GM19452 (cell line): ENCODE measurements around the gene PRDX2.

Experiments used
- ATAC-seq: cut with Tn5 transposase; IDR thresholded peaks from one replicate; pipeline ENCODE4 v1.9.1; 2021; ENCODE audit not compliant: unreplicated experiment

Gene PRDX2

GRCh38 chr19:12782424-12783290 lies 18.9 kb downstream of the PRDX2 start:
- peak; percentile 37 for ATAC-seq

GRCh38 chr19:12782174-12782423 lies 19.5 kb downstream of the PRDX2 start:
- peak; percentile 12 for ATAC-seq

- no peak for ATAC-seq
These were observed 22.2 kb downstream of the PRDX2 start for GRCh38 chr19:12779162-12779993.

GRCh38 chr19:12778905-12779161 lies 22.8 kb downstream of the PRDX2 start:
- ATAC-seq: no peak

- ATAC-seq: no peak
These were observed 23.3 kb downstream of the PRDX2 start for GRCh38 chr19:12778017-12778904.

- ATAC-seq: no peak
These were observed 24.2 kb downstream of the PRDX2 start for GRCh38 chr19:12777217-12778016.

GRCh38 chr19:12774588-12775555 lies 26.7 kb downstream of the PRDX2 start, which contains the start of gene HOOK2:
HOOK2 (minus strand) TSS chr19:12775552; CDS start chr19:12775449, 103 bp downstream.
- ATAC-seq: no peak

GRCh38 chr19:12773571-12773970 lies 28.0 kb downstream of the PRDX2 start:
- ATAC-seq: no peak

- ATAC-seq: no peak
These were observed 29.3 kb downstream of the PRDX2 start for GRCh38 chr19:12772323-12772722.

GRCh38 chr19:12770922-12771321 lies 30.7 kb downstream of the PRDX2 start:
- ATAC-seq: no peak

- ATAC-seq: no peak
These were observed 31.9 kb downstream of the PRDX2 start for GRCh38 chr19:12769689-12770088.

- no peak for ATAC-seq
These were observed 33.9 kb downstream of the PRDX2 start for GRCh38 chr19:12767666-12768065.

- no peak for ATAC-seq
These were observed 34.5 kb downstream of the PRDX2 start for GRCh38 chr19:12767150-12767549.

GRCh38 chr19:12766051-12766521 lies 35.5 kb downstream of the PRDX2 start:
- ATAC-seq: no peak

- ATAC-seq: no peak
These were observed 36.9 kb downstream of the PRDX2 start for GRCh38 chr19:12764698-12765097.

- no peak for ATAC-seq
These were observed 38.5 kb downstream of the PRDX2 start for GRCh38 chr19:12763100-12763499.

- no peak for ATAC-seq
These were observed 41.9 kb downstream of the PRDX2 start for GRCh38 chr19:12759686-12760085.

GRCh38 chr19:12757544-12758274 lies 43.9 kb downstream of the PRDX2 start:
- ATAC-seq: no peak
